MM.1S (cell line): ENCODE measurements around the gene PTPRE.

Experiments used
- CTCF ChIP-seq: fragments of 300-600 bp; sonication (generic); IDR thresholded peaks from 2 replicates; pipeline ENCODE4 v1.5.1; 2016; ENCODE audit warnings: antibody characterized with exemption, low read length, mixed read lengths
- EZH2 ChIP-seq: fragments of 300-600 bp; sonication (generic); optimal IDR thresholded peaks from 2 replicates; pipeline ENCODE3; 2017; ENCODE audit warnings: low read depth, mild to moderate bottlenecking, antibody characterized with exemption, low read length, mixed read lengths

- TF ChIP-seq CTCF: no peak
- no peak for TF ChIP-seq EZH2
Measured at GRCh38 chr10:128125416-128125943, 218.6 kb downstream of the PTPRE start.
